ENCODE results near the gene SEZ6L. TPM values are rescaled to one million over a fixed set of nuclear protein-coding genes. Genes with fewer than 3 reads are reported as not detected.

The SEZ6L gene
- total and polyA plus RNA-seq, 10 of the 15 experiments (the other 5 are each of a cell fraction or from before 2014, with no cell fraction given), result not detected

DNA sequence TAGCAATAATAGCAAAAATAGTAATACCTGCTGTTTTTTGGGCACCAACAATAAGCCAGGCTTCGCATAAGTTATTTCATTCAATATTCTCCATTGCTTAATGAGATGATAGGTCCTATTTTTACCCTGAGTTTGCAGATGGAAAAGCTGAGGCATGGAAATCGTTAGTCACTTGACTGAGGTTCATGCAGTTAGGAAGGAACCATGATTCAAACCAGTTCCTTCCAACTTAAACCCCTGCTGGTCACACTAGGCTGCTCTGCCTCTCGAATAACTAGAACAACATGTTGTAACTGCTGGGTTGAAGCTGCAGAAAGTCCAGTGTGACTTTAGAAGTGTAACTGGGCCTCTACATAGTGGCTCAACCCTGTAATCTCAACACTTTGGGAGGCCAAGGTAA, 69.3 kb downstream of the SEZ6L start:
- H3K79me2 ChIP-seq (ENCODE audit: control insufficient read depth, insufficient read depth, low read length), result no peaks in the 10 kb centered on the region
- H3K4me2 ChIP-seq (ENCODE audit: control insufficient read depth, insufficient read depth), result no peak overlapping the region
- no peaks in the 10 kb centered on the region for H3K9me3 ChIP-seq (replicated peaks; ENCODE audit: control insufficient read depth, insufficient read depth, low read length)
- in situ Hi-C loops (cut with MboI) (no loop called here), intact Hi-C loops (cut with micrococcal nuclease; ENCODE audit: unreplicated experiment) (no loop called here)
- ChIA-PET SMC1A (ENCODE audit: uncharacterized antibody, unreplicated experiment) (no interaction called here), RAD21 (ENCODE audit: unreplicated experiment) (no interaction called here), POLR2A (no interaction called here), CTCF (no interaction called here)
- no TSS peak for BruUV-seq (replicated peaks)
- H3K4me1 ChIP-seq (ENCODE audit: control insufficient read depth, insufficient read depth, low read length), result no peaks in the 10 kb centered on the region
- ATAC-seq (no peak), FAIRE-seq (no peak), DNase-seq (ENCODE audit: low read depth, low spot score) (no peak)
- H3K27me3 ChIP-seq (replicated peaks in 1 of 2; ENCODE audit: control insufficient read depth in 2 of 2, insufficient read depth in 2 of 2, low read length in 1 of 2), result peaks cover 0 to 4% of the 10 kb centered on the region in 2 experiments; a peak in 3 of 4 replicates
- H3K27ac ChIP-seq (ENCODE audit: control insufficient read depth, insufficient read depth), result no peak overlapping the region
- H2AFZ ChIP-seq (ENCODE audit: control insufficient read depth, low read depth, low read length), result no peak overlapping the region
- no peak overlapping the region for H3K4me3 ChIP-seq
- no peaks in the 10 kb centered on the region for H3K36me3 ChIP-seq (ENCODE audit: control insufficient read depth in 2 of 2, insufficient read depth in 2 of 2, low read length in 1 of 2)
- TF ChIP-seq, protein P1, sequence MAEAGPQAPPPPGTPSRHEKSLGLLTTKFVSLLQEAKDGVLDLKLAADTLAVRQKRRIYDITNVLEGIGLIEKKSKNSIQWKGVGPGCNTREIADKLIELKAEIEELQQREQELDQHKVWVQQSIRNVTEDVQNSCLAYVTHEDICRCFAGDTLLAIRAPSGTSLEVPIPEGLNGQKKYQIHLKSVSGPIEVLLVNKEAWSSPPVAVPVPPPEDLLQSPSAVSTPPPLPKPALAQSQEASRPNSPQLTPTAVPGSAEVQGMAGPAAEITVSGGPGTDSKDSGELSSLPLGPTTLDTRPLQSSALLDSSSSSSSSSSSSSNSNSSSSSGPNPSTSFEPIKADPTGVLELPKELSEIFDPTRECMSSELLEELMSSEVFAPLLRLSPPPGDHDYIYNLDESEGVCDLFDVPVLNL (IDR thresholded peaks at IDR 0.05; ENCODE audit: low read depth, low read length), result no peak
- WGBS (ENCODE audit: insufficient coverage, insufficient replicate concordance, low lambda C conversion rate, missing lambda C conversion rate), result 14% methylated on average over 3 of the region's 3 CpGs
- H3K9ac ChIP-seq (ENCODE audit: control insufficient read depth, insufficient read depth, low read length), result no peak overlapping the region
- H4K20me1 ChIP-seq (ENCODE audit: control insufficient read depth, insufficient read depth), result no peaks in the 10 kb centered on the region; the same call in 1 of the 2 replicates

DNA sequence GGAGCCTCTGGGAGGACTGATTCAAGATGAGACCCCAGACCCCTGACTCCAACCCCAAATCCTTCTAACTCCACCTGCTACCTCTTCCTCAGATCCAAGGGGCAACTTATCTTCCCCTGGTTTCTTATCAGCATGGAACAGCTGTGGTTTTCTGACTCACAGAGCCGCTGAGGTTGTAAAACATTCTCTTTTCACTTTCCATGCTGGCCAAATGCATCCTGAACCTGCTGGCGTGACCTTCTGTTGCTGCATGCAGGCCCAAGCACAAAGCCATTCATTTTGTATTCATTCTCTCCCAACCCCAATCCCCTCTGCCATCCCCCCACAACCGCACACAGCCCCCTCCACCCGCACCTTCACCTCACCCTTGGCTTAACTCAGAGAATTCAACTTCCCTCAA, 70.3 kb downstream of the SEZ6L start:
- 0% methylated on average over 2 of the region's 4 CpGs for WGBS (ENCODE audit: insufficient coverage, insufficient replicate concordance, low lambda C conversion rate, missing lambda C conversion rate)
- Histone ChIP-seq H3K27ac (ENCODE audit: control insufficient read depth, insufficient read depth) (no peak overlapping the region), H3K4me3 (no peak overlapping the region), H2AFZ (ENCODE audit: control insufficient read depth, low read depth, low read length) (no peak overlapping the region), H3K9me3 (replicated peaks; ENCODE audit: control insufficient read depth, insufficient read depth, low read length) (no peaks in the 10 kb centered on the region), H3K9ac (ENCODE audit: control insufficient read depth, insufficient read depth, low read length) (no peak overlapping the region), H3K4me1 (ENCODE audit: control insufficient read depth, insufficient read depth, low read length) (no peaks in the 10 kb centered on the region), H4K20me1 (ENCODE audit: control insufficient read depth, insufficient read depth) (no peaks in the 10 kb centered on the region; the same call in 1 of the 2 replicates), H3K4me2 (ENCODE audit: control insufficient read depth, insufficient read depth) (no peak overlapping the region), H3K79me2 (ENCODE audit: control insufficient read depth, insufficient read depth, low read length) (no peaks in the 10 kb centered on the region), H3K27me3 (replicated peaks in 1 of 2; ENCODE audit: control insufficient read depth in 2 of 2, insufficient read depth in 2 of 2, low read length in 1 of 2) (peaks cover 0 to 2% of the 10 kb centered on the region in 2 experiments; a peak in 3 of 4 replicates), H3K36me3 (ENCODE audit: control insufficient read depth in 2 of 2, insufficient read depth in 2 of 2, low read length in 1 of 2) (no peaks in the 10 kb centered on the region)
- no TSS peak for BruUV-seq (replicated peaks)
- in situ Hi-C loops (cut with MboI) (no loop called here), intact Hi-C loops (cut with micrococcal nuclease; ENCODE audit: unreplicated experiment) (no loop called here)
- ATAC-seq (no peak), FAIRE-seq (no peak), DNase-seq (ENCODE audit: low read depth, low spot score) (no peak)
- TF ChIP-seq KLF5 (IDR thresholded peaks at IDR 0.05; ENCODE audit: partially characterized antibody) (no peak), RBBP5 (conservative IDR thresholded peaks at IDR 0.05) (no peak), EED (IDR thresholded peaks at IDR 0.05; ENCODE audit: low read depth) (no peak), HDAC2 (IDR thresholded peaks at IDR 0.05) (no peak), JUNB (IDR thresholded peaks at IDR 0.05) (no peak)
- TF ChIP-seq, protein P2, sequence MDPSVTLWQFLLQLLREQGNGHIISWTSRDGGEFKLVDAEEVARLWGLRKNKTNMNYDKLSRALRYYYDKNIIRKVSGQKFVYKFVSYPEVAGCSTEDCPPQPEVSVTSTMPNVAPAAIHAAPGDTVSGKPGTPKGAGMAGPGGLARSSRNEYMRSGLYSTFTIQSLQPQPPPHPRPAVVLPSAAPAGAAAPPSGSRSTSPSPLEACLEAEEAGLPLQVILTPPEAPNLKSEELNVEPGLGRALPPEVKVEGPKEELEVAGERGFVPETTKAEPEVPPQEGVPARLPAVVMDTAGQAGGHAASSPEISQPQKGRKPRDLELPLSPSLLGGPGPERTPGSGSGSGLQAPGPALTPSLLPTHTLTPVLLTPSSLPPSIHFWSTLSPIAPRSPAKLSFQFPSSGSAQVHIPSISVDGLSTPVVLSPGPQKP (IDR thresholded peaks at IDR 0.05; ENCODE audit: low read depth, low read length), result no peak
- TF ChIP-seq, protein P3, sequence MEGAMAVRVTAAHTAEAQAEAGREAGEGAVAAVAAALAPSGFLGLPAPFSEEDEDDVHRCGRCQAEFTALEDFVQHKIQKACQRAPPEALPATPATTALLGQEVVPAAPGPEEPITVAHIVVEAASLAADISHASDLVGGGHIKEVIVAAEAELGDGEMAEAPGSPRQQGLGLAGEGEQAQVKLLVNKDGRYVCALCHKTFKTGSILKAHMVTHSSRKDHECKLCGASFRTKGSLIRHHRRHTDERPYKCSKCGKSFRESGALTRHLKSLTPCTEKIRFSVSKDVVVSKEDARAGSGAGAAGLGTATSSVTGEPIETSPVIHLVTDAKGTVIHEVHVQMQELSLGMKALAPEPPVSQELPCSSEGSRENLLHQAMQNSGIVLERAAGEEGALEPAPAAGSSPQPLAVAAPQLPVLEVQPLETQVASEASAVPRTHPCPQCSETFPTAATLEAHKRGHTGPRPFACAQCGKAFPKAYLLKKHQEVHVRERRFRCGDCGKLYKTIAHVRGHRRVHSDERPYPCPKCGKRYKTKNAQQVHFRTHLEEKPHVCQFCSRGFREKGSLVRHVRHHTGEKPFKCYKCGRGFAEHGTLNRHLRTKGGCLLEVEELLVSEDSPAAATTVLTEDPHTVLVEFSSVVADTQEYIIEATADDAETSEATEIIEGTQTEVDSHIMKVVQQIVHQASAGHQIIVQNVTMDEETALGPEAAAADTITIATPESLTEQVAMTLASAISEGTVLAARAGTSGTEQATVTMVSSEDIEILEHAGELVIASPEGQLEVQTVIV (IDR thresholded peaks at IDR 0.05; ENCODE audit: borderline replicate concordance, partially characterized antibody), result no peak
- ChIA-PET CTCF (no interaction called here), SMC1A (ENCODE audit: uncharacterized antibody, unreplicated experiment) (no interaction called here), RAD21 (ENCODE audit: unreplicated experiment) (interaction anchor here (0.7 kb wide), 1 partner anchor 129 kb away, joined by 5 read pairs; no protein-coding TSS in a partner anchor), POLR2A (no interaction called here)
